H1 (cell line): ENCODE measurements around the gene NOS1AP. TPM values are rescaled to one million over a fixed set of nuclear protein-coding genes. Genes with fewer than 3 reads are reported as not detected.

Experiments used
- CBX5 ChIP-seq: fragments of 300-800, 300-1000 bp; sonication (generic); IDR thresholded peaks from 2 replicates; pipeline ENCODE4 v1.7.1; 2016; ENCODE audit warnings: antibody characterized with exemption, low read length, low read depth
- CBX8 ChIP-seq: fragments of 300-800, 300-1000 bp; sonication (generic); IDR thresholded peaks from 2 replicates; pipeline ENCODE4 v1.7.1; 2016; ENCODE audit warnings: low read depth, low read length, borderline replicate concordance
- CREB1 ChIP-seq: IDR thresholded peaks from 2 replicates; pipeline ENCODE4 v1.6.1; 2012; ENCODE audit warnings: inconsistent platforms
- EGR1 ChIP-seq: IDR thresholded peaks from 2 replicates; pipeline ENCODE4 v1.6.1; 2011; ENCODE audit warnings: low read depth, low read length, borderline replicate concordance
- JUN ChIP-seq: IDR thresholded peaks from 2 replicates; pipeline ENCODE4 v1.6.1; 2011; ENCODE audit warnings: low read depth, mild to moderate bottlenecking, improper control_type of control experiment, low read length
- MAX ChIP-seq: IDR thresholded peaks from 2 replicates; pipeline ENCODE4 v1.6.1; 2012; ENCODE audit warnings: inconsistent platforms
- SUZ12 ChIP-seq: fragments of 200-600 bp; sonication (generic); IDR thresholded peaks from 2 replicates; pipeline ENCODE4 v1.6.1; 2012; ENCODE audit warnings: mild to moderate bottlenecking, inconsistent platforms, low read length, moderate library complexity, mixed read lengths
- TCF12 ChIP-seq: IDR thresholded peaks from 2 replicates; pipeline ENCODE4 v1.6.1; 2011; ENCODE audit warnings: low read depth, mild to moderate bottlenecking, low read length
- polyA plus RNA-seq, 7 experiments: library from polyadenylated mRNA; depleted of rRNA in 3 of 7; stranded (reverse) in 5 of 7; unstranded in 2 of 7; fragments of >200 nt in 5 of 7; fragments of 200-250 nt in 2 of 7; gene quantifications; 1 replicate in 5 of 7; 2 replicates in 1 of 7; 4 replicates in 1 of 7; pipeline versions ENCODE4 v1.2.1 to v1.2.3, GENCODE V29; 2011 to 2013; ENCODE audit warnings: missing spikeins in 2 of 7, mixed read lengths in 2 of 7
- total RNA-seq: library from RNA; stranded (reverse); fragmentation: NEBNext Ultra II Directional; extraction: Animal tissue kit (Norgen Biotek cat#: 25700); gene quantifications from 2 replicates; pipeline ENCODE4 v1.2.1, GENCODE V29; 2021

The NOS1AP gene
- total and polyA plus RNA-seq, 2 of the 8 experiments (the other 6 are each of a cell fraction or from before 2014, with no cell fraction given), result 2.4 to 12.1 TPM

- no peak for TF ChIP-seq CBX5
- no peak for TF ChIP-seq SUZ12
- TF ChIP-seq CREB1, result no peak
- no peak for TF ChIP-seq JUN
- TF ChIP-seq EGR1, result no peak
- no peak for TF ChIP-seq TCF12
- TF ChIP-seq MAX, result no peak
- TF ChIP-seq CBX8, result no peak
- TF ChIP-seq, all 59 proteins: peak for 0
Measured at GRCh38 chr1:162353078-162353477, 283.6 kb downstream of the NOS1AP start (continued).
